HG03045 (cell line): ENCODE data around the gene SATB2.

Source experiments
- ATAC-seq: cut with Tn5 transposase; IDR thresholded peaks from one replicate; pipeline ENCODE4 v1.9.1; 2021; ENCODE audit warnings: mild to moderate bottlenecking, moderate library complexity; ENCODE audit not compliant: unreplicated experiment

Gene SATB2

GRCh38 chr2:199409759-199410529, 47.8 kb downstream of the SATB2 start:
- no peak for ATAC-seq

GRCh38 chr2:199407421-199407820, 50.3 kb downstream of the SATB2 start:
- no peak for ATAC-seq

- no peak for ATAC-seq
These were observed 52.5 kb downstream of the SATB2 start for GRCh38 chr2:199405241-199405640.

GRCh38 chr2:199404841-199405240, 52.9 kb downstream of the SATB2 start:
- ATAC-seq, result no peak

- no peak for ATAC-seq
These were observed 62.4 kb downstream of the SATB2 start for GRCh38 chr2:199395311-199395710.

- ATAC-seq, result no peak
These were observed 65.4 kb downstream of the SATB2 start for GRCh38 chr2:199392363-199392762.

- no peak for ATAC-seq
These were observed 68.9 kb downstream of the SATB2 start for GRCh38 chr2:199388728-199389268.

GRCh38 chr2:199384043-199384442, 73.7 kb downstream of the SATB2 start:
- no peak for ATAC-seq

GRCh38 chr2:199383021-199383420, 74.7 kb downstream of the SATB2 start:
- no peak for ATAC-seq

- no peak for ATAC-seq
These were observed 75.6 kb downstream of the SATB2 start for GRCh38 chr2:199382091-199382490.

- ATAC-seq, result no peak
These were observed 76.2 kb downstream of the SATB2 start for GRCh38 chr2:199381531-199381930.

GRCh38 chr2:199378948-199379650, 78.6 kb downstream of the SATB2 start:
- no peak for ATAC-seq

GRCh38 chr2:199370150-199370780, 87.5 kb downstream of the SATB2 start:
- no peak for ATAC-seq

- no peak for ATAC-seq
These were observed 91.3 kb downstream of the SATB2 start for GRCh38 chr2:199366406-199366805.

- no peak for ATAC-seq
These were observed 93.6 kb downstream of the SATB2 start for GRCh38 chr2:199364153-199364552.

GRCh38 chr2:199356412-199356811, 101.3 kb downstream of the SATB2 start:
- no peak for ATAC-seq

- no peak for ATAC-seq
These were observed 108.9 kb downstream of the SATB2 start for GRCh38 chr2:199348871-199349270.

- no peak for ATAC-seq
These were observed 113.7 kb downstream of the SATB2 start for GRCh38 chr2:199344012-199344411.

GRCh38 chr2:199342334-199342733, 115.4 kb downstream of the SATB2 start:
- no peak for ATAC-seq

GRCh38 chr2:199341123-199341522, 116.6 kb downstream of the SATB2 start:
- ATAC-seq, result no peak

- no peak for ATAC-seq
These were observed 117.7 kb downstream of the SATB2 start for GRCh38 chr2:199339891-199340605.
